K562 (cell line): ENCODE data around the gene RHBDF2. TPM values are rescaled to one million over a fixed set of nuclear protein-coding genes. Genes with fewer than 3 reads are reported as not detected.

ENCODE experiments used
- AFF4 ChIP-seq: sonication (generic); formaldehyde crosslinking; IDR thresholded peaks from 2 replicates; pipeline ENCODE4 v1.8.0; 2023; ENCODE audit warnings: mild to moderate bottlenecking, missing genetic modification reagents
- BACH1 ChIP-seq: fragments of 200-800 bp; sonication (Bioruptor generic); IDR thresholded peaks from 2 replicates; pipeline ENCODE4 v1.6.1; 2016; ENCODE audit warnings: missing genetic modification characterization, missing compliant biosample characterization
- CCNT2 ChIP-seq: IDR thresholded peaks from 2 replicates; pipeline ENCODE4 v1.6.1; 2011; ENCODE audit warnings: borderline replicate concordance, low read depth, mild to moderate bottlenecking, moderate library complexity, mixed read lengths, low read length; ENCODE audit not compliant: insufficient read length; ENCODE audit errors: extremely low read depth
- FOXA3 ChIP-seq, 2 experiments: fragments of 450-650 bp in 1 of 2; sonication (generic) in 1 of 2; formaldehyde crosslinking; IDR thresholded peaks in 1 of 2; conservative IDR thresholded peaks in 1 of 2; 2 replicates each; pipeline versions ENCODE4 v1.4.0 to v1.8.0; 2020 to 2022; ENCODE audit warnings: mild to moderate bottlenecking in 2 of 2, missing genetic modification reagents in 1 of 2
- GTF3C2 ChIP-seq: IDR thresholded peaks from 3 replicates; pipeline ENCODE4 v1.6.1; 2011; ENCODE audit warnings: borderline replicate concordance, mild to moderate bottlenecking, moderate library complexity; ENCODE audit not compliant: insufficient read length; ENCODE audit errors: extremely low read depth
- LEF1 ChIP-seq: fragments of 450-650 bp; IDR thresholded peaks from 2 replicates; pipeline ENCODE4 v1.6.1; 2016; ENCODE audit warnings: mild to moderate bottlenecking
- MAZ ChIP-seq, 2 experiments: fragments of 450-650 bp in 1 of 2; sonication (generic) in 1 of 2; formaldehyde crosslinking; IDR thresholded peaks in 1 of 2; conservative IDR thresholded peaks in 1 of 2; 2 replicates each; pipeline versions ENCODE4 v1.4.0 to v1.5.0; 2020; ENCODE audit warnings: mild to moderate bottlenecking in 1 of 2, missing genetic modification reagents in 1 of 2
- NFIC ChIP-seq: fragments of 450-650 bp; IDR thresholded peaks from 2 replicates; pipeline ENCODE4 v1.6.1; 2017; ENCODE audit warnings: mild to moderate bottlenecking, inconsistent platforms
- POLR2G ChIP-seq: fragments of 200-400 bp; formaldehyde crosslinking; IDR thresholded peaks from 2 replicates; pipeline ENCODE4 v1.6.1; 2017; ENCODE audit warnings: low read depth, mild to moderate bottlenecking, antibody characterized with exemption, low read length, moderate library complexity
- RNF2 ChIP-seq: sonication (generic); IDR thresholded peaks from 2 replicates; pipeline ENCODE4 v1.6.1; 2016
- TEAD2 ChIP-seq: fragments of 450-650 bp; IDR thresholded peaks from 2 replicates; pipeline ENCODE4 v1.6.1; 2016; ENCODE audit warnings: missing genetic modification characterization, control low read depth, missing compliant biosample characterization
- YY1 ChIP-seq, 3 experiments: IDR thresholded peaks; 2 replicates each; pipeline ENCODE4 v1.6.1; 2011; ENCODE audit warnings: low read length in 2 of 3, mild to moderate bottlenecking in 2 of 3, moderate library complexity in 2 of 3, borderline replicate concordance in 1 of 3, control low read depth in 1 of 3, low read depth in 1 of 3; ENCODE audit not compliant: insufficient read depth in 3 of 3, insufficient replicate concordance in 2 of 3, control insufficient read depth in 1 of 3, insufficient read length in 1 of 3; ENCODE audit errors: extremely low read depth in 1 of 3
- polyA plus RNA-seq, 8 experiments: library from polyadenylated mRNA; depleted of rRNA in 4 of 8; stranded (reverse) in 5 of 8; unstranded in 3 of 8; fragments of >200 nt; fragmentation: Nextera tagmentation in 2 of 8; fragmentation: Illumina TruSeq in 1 of 8; extraction: Ambion mirVana in 2 of 8; extraction: Trizol in 1 of 8; gene quantifications; 2 replicates each; pipeline versions ENCODE4 v1.2.1 to v1.2.3, GENCODE V29; 2011 to 2014; ENCODE audit warnings: inconsistent platforms in 1 of 8, missing spikeins in 1 of 8
- total RNA-seq, 7 experiments: library from RNA; depleted of rRNA in 6 of 7; stranded (reverse); fragments of >200 nt in 6 of 7; fragmentation: Illumina TruSeq in 2 of 7; extraction: Trizol in 2 of 7; gene quantifications; 2 replicates each; pipeline versions ENCODE4 v1.2.1 to v1.2.3, GENCODE V29; 2011 to 2021; ENCODE audit warnings: low replicate concordance in 1 of 7
- TF ChIP-seq, protein P1 (sequence below), 3 experiments: fragments of 200-800 bp in 1 of 3; fragments of 250-450 bp in 1 of 3; fragments of 450-650 bp in 1 of 3; sonication (Bioruptor Pico) in 1 of 3; sonication (Bioruptor generic) in 1 of 3; formaldehyde crosslinking in 1 of 3; IDR thresholded peaks; 2 replicates each; pipeline versions ENCODE4 v1.6.1 to v1.8.0; 2016 to 2022; ENCODE audit warnings: mild to moderate bottlenecking in 2 of 3, missing genetic modification characterization in 2 of 3, missing compliant biosample characterization in 1 of 3, moderate library complexity in 1 of 3

Gene RHBDF2
- total and polyA plus RNA-seq, 9 of the 15 experiments (the other 6 are each of a cell fraction or from before 2014, with no cell fraction given) = 0.04 to 2.8 (median 1.1) TPM

DNA sequence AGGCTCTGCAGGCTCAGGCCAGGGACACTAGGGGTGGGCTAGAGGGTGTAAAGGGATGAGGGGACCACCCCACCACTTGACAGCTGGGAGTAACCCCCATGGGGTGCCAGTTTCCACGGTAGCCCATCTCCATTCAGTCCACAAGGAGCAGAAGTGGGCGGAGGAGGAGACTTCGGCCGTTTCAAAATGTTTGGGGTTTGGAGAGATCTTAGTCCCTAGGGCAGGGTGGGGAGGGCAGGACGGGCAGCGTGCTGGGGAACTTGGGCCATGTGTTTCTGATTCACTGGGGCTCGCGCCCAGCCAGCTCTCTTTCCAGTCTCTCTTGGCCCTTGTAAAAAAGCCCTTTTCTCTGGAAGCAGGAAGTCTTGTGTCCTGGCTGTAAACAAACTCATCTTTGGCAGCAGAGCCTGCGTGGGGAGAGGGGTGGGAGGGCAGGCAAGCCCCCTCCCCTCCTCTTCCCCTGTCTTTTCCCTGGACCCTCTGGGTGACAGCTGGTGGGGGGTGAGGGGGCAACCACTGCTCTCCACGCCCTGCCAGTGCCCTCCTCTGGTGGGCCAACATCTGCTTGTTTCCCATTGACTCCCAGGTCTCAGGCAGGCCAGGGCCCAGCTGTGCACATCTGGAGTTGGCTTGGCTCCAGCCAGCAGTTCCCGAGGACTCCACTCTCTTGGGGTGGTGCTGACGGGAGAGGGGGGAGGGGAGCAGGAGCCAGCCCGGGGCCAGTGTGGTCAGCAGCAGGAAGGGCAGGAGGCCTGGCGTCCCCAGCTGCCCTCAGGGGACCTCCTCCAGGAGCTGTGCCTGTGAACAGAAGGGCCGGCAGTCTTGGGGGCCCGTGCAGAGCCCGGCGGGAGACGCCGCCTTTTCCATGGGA lies 28.2 kb upstream of the RHBDF2 start (continued):
- TF ChIP-seq BACH1 (tag) (no peak), POLR2G (peak; percentile 74), YY1 (IDR thresholded peaks at IDR 0.05; ENCODE audit: borderline replicate concordance in 1 of 3, control insufficient read depth in 1 of 3, extremely low read depth in 1 of 3, insufficient read depth in 3 of 3, insufficient read length in 1 of 3, insufficient replicate concordance in 2 of 3, low read depth in 1 of 3, low read length in 2 of 3) (peak in 1 of 3 experiments; percentile 17), NFIC (peak; percentile 98), GTF3C2 (no peak), AFF4 (CRISPR knock-in tag) (0 out of 2 replicates have a peak, but pooled peaks have one; percentile 7), RNF2 (no peak; the same call in 1 of the 2 replicates), CCNT2 (peak; percentile 33), MAZ (CRISPR knock-in tag; conservative IDR thresholded peaks at IDR 0.05 in 1 of 2, IDR thresholded peaks at IDR 0.05 in 1 of 2) (0 out of 4 replicates have a peak, but pooled peaks of 1 of the 2 experiments have one; percentile 24), LEF1 (0 out of 2 replicates have a peak, but pooled peaks have one; percentile 60), TEAD2 (tag) (peak; percentile 23; the same call in 1 of the 2 replicates), FOXA3 (CRISPR knock-in tag; conservative IDR thresholded peaks at IDR 0.05 in 1 of 2, IDR thresholded peaks at IDR 0.05 in 1 of 2) (no peak)
- TF ChIP-seq, protein P1, sequence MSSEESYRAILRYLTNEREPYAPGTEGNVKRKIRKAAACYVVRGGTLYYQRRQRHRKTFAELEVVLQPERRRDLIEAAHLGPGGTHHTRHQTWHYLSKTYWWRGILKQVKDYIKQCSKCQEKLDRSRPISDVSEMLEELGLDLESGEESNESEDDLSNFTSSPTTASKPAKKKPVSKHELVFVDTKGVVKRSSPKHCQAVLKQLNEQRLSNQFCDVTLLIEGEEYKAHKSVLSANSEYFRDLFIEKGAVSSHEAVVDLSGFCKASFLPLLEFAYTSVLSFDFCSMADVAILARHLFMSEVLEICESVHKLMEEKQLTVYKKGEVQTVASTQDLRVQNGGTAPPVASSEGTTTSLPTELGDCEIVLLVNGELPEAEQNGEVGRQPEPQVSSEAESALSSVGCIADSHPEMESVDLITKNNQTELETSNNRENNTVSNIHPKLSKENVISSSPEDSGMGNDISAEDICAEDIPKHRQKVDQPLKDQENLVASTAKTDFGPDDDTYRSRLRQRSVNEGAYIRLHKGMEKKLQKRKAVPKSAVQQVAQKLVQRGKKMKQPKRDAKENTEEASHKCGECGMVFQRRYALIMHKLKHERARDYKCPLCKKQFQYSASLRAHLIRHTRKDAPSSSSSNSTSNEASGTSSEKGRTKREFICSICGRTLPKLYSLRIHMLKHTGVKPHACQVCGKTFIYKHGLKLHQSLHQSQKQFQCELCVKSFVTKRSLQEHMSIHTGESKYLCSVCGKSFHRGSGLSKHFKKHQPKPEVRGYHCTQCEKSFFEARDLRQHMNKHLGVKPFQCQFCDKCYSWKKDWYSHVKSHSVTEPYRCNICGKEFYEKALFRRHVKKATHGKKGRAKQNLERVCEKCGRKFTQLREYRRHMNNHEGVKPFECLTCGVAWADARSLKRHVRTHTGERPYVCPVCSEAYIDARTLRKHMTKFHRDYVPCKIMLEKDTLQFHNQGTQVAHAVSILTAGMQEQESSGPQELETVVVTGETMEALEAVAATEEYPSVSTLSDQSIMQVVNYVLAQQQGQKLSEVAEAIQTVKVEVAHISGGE (CRISPR knock-in tag; IDR thresholded peaks at IDR 0.05) = peak in 1 of 3 experiments; percentile 68; a peak in 1 of 6 replicates
